Measurements from ENCODE around the gene ENTPD1. TPM values are rescaled to one million over a fixed set of nuclear protein-coding genes. Genes with fewer than 3 reads are reported as not detected.

Gene ENTPD1
- total and polyA plus RNA-seq, 2 experiments from 2014 or later = 0.29 TPM; not detected in 1

DNA sequence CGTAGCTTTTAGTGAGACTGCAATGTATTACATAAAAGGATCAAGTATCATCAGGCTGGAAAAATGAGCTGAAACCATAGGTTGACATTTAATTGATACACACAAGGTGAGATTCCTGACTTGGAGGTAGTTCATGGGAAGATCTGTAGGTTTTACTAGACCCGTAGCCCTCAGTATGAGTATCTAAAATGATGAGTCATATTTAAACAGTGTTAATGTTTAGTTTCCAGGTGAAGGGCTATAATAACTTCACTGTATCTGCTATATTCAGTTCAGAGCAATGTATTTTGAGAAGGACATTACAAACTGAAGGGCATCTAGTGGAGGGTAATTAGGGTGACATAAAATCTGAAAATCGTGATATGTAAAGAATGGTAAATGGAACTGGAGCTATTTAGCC, 35.0 kb downstream of the ENTPD1 start:
- Histone ChIP-seq H3K4me2 (ENCODE audit: unreplicated experiment) (no peak overlapping the region), H3K9me3 (ENCODE audit: low read depth) (no peaks in the 10 kb centered on the region), H2AFZ (no peak overlapping the region), H3K36me3 (ENCODE audit: low read depth) (no peaks in the 10 kb centered on the region), H3K9me2 (ENCODE audit: insufficient read depth) (no peaks in the 10 kb centered on the region), H3F3A (ENCODE audit: insufficient read depth) (peaks cover 4% of the 10 kb centered on the region), H4K20me1 (ENCODE audit: insufficient read depth) (no peaks in the 10 kb centered on the region), H3K4me1 (ENCODE audit: insufficient read depth) (peaks cover 17% of the 10 kb centered on the region), H3K4me3 (no peak overlapping the region), H3K27me3 (replicated peaks; ENCODE audit: insufficient read depth) (no peaks in the 10 kb centered on the region), H3K27ac (no peak overlapping the region), H3K79me2 (ENCODE audit: insufficient read depth) (no peaks in the 10 kb centered on the region), H3K9ac (no peak overlapping the region)
- in situ Hi-C loops (cut with MboI) = no loop called here
- TF ChIP-seq EZH2phosphoT487 (IDR thresholded peaks at IDR 0.05; ENCODE audit: insufficient read depth, low read depth) (no peak), EZH2 (IDR thresholded peaks at IDR 0.05; ENCODE audit: insufficient read depth, poor library complexity, severe bottlenecking) (no peak)
- no peak for DNase-seq
- WGBS, 2 experiments (ENCODE audit: low coverage in 1 of 2, low lambda C conversion rate in 2 of 2, missing lambda C conversion rate in 2 of 2) = 62 to 67% methylated on average over 3 of the region's 3 CpGs

DNA sequence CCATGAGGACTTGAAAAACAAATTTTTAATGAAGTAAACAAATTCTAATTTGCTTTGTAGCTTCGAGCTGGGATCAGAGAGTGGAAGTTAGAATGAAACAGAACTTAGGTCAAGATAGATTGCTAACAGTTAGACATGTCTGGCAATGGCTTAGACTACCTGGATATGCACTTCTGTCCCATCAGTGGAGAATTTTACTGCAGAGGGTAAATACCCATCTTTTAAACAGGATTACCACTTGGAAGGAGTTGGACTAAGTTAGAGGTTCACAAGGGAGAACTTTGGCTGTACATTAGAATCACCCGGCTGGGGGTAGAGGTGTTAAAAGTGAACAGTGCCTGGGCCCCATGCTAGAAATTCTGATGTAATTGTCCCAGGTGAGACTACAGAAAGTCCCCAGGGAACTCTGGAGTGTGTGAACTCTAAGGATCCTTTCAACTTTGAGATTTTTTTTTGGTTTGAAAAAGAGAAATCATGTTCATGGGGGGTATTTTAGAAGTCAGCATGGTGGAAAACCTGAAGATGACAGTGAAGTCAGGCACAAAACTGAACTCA, 35.5 kb downstream of the ENTPD1 start:
- no peak for DNase-seq
- in situ Hi-C loops (cut with MboI) = no loop called here
- H3K9ac ChIP-seq = no peak overlapping the region
- H3K4me3 ChIP-seq = no peak overlapping the region
- peaks cover 17% of the 10 kb centered on the region for H3K4me1 ChIP-seq (ENCODE audit: insufficient read depth)
- no peaks in the 10 kb centered on the region for H3K79me2 ChIP-seq (ENCODE audit: insufficient read depth)
- no peak overlapping the region for H3K27ac ChIP-seq
- no peaks in the 10 kb centered on the region for H3K9me2 ChIP-seq (ENCODE audit: insufficient read depth)
- H3K27me3 ChIP-seq (replicated peaks; ENCODE audit: insufficient read depth) = no peaks in the 10 kb centered on the region
- H3K36me3 ChIP-seq (ENCODE audit: low read depth) = no peaks in the 10 kb centered on the region
- no peak overlapping the region for H3K4me2 ChIP-seq (ENCODE audit: unreplicated experiment)
- no peaks in the 10 kb centered on the region for H3K9me3 ChIP-seq (ENCODE audit: low read depth)
- peaks cover 4% of the 10 kb centered on the region for H3F3A ChIP-seq (ENCODE audit: insufficient read depth)
- 42% methylated on average over 2 of the region's 2 CpGs for WGBS, 2 experiments (ENCODE audit: low coverage in 1 of 2, low lambda C conversion rate in 2 of 2, missing lambda C conversion rate in 2 of 2)
- no peak overlapping the region for H2AFZ ChIP-seq
- no peaks in the 10 kb centered on the region for H4K20me1 ChIP-seq (ENCODE audit: insufficient read depth)
- TF ChIP-seq EZH2phosphoT487 (IDR thresholded peaks at IDR 0.05; ENCODE audit: insufficient read depth, low read depth) (no peak), EZH2 (IDR thresholded peaks at IDR 0.05; ENCODE audit: insufficient read depth, poor library complexity, severe bottlenecking) (no peak)

DNA sequence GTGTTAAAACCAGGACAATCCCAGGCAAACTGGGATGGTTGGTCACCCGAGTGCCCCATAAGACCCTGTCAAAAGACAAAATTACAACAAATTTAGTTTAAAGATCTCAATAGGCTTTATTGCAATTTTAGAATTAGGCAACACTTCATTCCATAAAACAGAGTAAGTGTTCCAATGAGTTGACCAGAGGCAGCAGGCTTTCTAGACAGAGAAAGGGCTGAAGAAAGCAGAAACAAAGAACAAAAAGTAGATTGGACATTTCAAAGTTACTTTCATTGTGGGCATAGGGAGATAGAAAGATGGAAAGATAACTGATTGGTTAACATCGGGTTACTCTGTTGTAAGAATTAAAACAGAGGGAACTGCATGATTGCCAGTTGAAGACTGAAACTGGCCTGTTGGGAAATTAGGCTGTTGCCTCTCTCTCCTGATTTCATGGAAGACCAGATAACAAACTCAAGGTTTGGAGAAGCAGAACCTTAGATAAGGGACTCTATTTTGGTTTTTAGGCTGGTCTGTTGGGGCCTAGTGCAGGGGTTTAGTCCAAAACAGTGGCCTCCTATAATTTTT, 36.3 kb downstream of the ENTPD1 start:
- Histone ChIP-seq H3K9me2 (ENCODE audit: insufficient read depth) (no peaks in the 10 kb centered on the region), H3F3A (ENCODE audit: insufficient read depth) (peaks cover 4% of the 10 kb centered on the region), H3K4me3 (no peak overlapping the region), H3K27me3 (replicated peaks; ENCODE audit: insufficient read depth) (no peaks in the 10 kb centered on the region), H3K9me3 (ENCODE audit: low read depth) (no peaks in the 10 kb centered on the region), H3K79me2 (ENCODE audit: insufficient read depth) (no peaks in the 10 kb centered on the region), H3K4me1 (ENCODE audit: insufficient read depth) (peaks cover 17% of the 10 kb centered on the region), H3K27ac (no peak overlapping the region), H3K36me3 (ENCODE audit: low read depth) (no peaks in the 10 kb centered on the region), H2AFZ (no peak overlapping the region), H3K9ac (no peak overlapping the region), H4K20me1 (ENCODE audit: insufficient read depth) (no peaks in the 10 kb centered on the region), H3K4me2 (ENCODE audit: unreplicated experiment) (no peak overlapping the region)
- DNase-seq = peak; percentile 15
- 35 to 37% methylated on average over 2 of the region's 2 CpGs for whole genome bisulfite sequencing, 2 experiments (ENCODE audit: low coverage in 1 of 2, low lambda C conversion rate in 2 of 2, missing lambda C conversion rate in 2 of 2)
- TF ChIP-seq EZH2 (IDR thresholded peaks at IDR 0.05; ENCODE audit: insufficient read depth, poor library complexity, severe bottlenecking) (no peak), EZH2phosphoT487 (IDR thresholded peaks at IDR 0.05; ENCODE audit: insufficient read depth, low read depth) (no peak)
- in situ Hi-C loops (cut with MboI) = no loop called here

DNA sequence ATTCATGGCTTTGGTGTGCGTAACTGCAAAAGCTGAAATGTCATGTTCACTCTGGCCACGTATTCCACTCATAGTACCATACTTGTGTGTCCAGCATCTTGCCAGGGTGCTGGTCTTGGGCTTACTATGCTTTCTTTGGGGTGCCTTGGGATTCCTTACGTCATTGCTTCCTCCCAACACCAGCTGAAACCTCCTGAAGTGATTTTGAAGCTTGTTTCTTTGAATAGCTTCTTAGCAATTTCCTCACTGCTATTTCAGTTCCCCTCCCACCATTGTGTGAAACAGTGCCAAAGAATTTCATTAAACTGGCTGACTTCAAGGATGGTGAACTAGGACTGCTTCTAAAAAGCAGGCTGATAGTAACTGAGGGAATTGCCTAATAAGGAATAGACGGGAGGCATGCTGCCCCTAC, 36.9 kb downstream of the ENTPD1 start:
- Histone ChIP-seq H3K4me1 (ENCODE audit: insufficient read depth) (peaks cover 17% of the 10 kb centered on the region), H3K9me2 (ENCODE audit: insufficient read depth) (no peaks in the 10 kb centered on the region), H3F3A (ENCODE audit: insufficient read depth) (peaks cover 4% of the 10 kb centered on the region), H3K4me3 (no peak overlapping the region), H3K9ac (no peak overlapping the region), H3K27me3 (replicated peaks; ENCODE audit: insufficient read depth) (no peaks in the 10 kb centered on the region), H3K9me3 (ENCODE audit: low read depth) (no peaks in the 10 kb centered on the region), H3K79me2 (ENCODE audit: insufficient read depth) (no peaks in the 10 kb centered on the region), H2AFZ (no peak overlapping the region), H3K36me3 (ENCODE audit: low read depth) (no peaks in the 10 kb centered on the region), H3K27ac (no peak overlapping the region), H4K20me1 (ENCODE audit: insufficient read depth) (no peaks in the 10 kb centered on the region), H3K4me2 (ENCODE audit: unreplicated experiment) (no peak overlapping the region)
- 21 to 26% methylated on average over 4 of the region's 4 CpGs for WGBS, 2 experiments (ENCODE audit: low coverage in 1 of 2, low lambda C conversion rate in 2 of 2, missing lambda C conversion rate in 2 of 2)
- peak; percentile 53 for DNase-seq
- TF ChIP-seq EZH2 (IDR thresholded peaks at IDR 0.05; ENCODE audit: insufficient read depth, poor library complexity, severe bottlenecking) = no peak
- TF ChIP-seq EZH2phosphoT487 (IDR thresholded peaks at IDR 0.05; ENCODE audit: insufficient read depth, low read depth) = no peak
- in situ Hi-C loops (cut with MboI) = no loop called here
